ENCODE data around the gene ZDHHC11B.
"Not testable (repeated sequence)": the region's sequence is repeated elsewhere in the genome, so short reads cannot be mapped to it uniquely, and the experiment has no call there.

ZDHHC11B gene

DNA sequence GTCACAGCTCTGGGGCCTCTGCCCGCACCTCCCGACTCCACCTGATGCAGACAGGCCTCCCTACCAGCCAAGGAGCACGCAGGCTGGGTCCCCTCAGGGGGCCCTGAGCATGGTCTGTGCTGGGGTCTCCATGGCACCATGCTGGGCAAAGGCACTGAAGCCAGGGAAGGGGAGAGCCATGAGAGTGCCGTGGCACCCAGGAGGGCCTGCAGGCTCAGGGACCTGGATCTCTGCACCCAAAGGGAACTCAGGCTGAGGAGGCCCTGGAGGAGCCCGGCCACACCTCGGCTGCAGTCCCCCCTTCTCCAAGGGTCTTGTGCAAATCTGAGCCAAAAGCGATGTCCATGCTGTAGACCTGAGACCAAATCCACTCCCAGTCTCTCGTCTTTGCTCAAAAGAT, 32.5 kb downstream of the ZDHHC11B start:
- DNase-seq, result not testable (repeated sequence)

GRCh38 chr5:751496-751895, 33.0 kb downstream of the ZDHHC11B start:
- DNase-seq, result no peak

GRCh38 chr5:750226-750625, 34.3 kb downstream of the ZDHHC11B start:
- DNase-seq, result not testable (repeated sequence)

DNA sequence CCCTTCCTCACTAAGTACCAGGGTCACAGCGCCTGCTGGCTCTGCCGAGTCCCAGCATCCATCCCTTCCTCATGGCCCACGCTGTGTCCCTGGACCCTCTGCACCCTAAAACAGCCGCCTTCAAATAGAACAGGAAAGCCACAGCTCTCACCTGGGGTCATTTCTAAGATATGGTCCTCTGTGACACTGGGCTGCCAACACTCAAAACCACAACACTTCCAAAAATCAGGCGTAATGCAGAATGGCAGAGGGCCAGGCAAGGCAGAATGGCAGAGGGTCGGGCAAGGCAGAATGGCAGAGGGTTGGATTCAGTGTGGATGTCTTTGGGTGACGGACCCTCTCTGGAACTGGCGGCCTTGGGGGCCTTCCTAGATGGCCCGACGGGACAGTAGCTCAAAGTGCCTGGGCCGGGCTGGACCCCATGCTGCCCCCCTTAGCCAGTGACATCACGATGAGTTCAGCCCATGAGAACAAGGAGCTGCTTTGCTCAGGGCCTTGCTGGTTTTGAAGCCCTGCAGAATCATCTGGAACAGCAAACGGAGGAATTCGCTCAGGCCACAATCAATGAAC, 35.3 kb downstream of the ZDHHC11B start:
- no peak for DNase-seq

DNA sequence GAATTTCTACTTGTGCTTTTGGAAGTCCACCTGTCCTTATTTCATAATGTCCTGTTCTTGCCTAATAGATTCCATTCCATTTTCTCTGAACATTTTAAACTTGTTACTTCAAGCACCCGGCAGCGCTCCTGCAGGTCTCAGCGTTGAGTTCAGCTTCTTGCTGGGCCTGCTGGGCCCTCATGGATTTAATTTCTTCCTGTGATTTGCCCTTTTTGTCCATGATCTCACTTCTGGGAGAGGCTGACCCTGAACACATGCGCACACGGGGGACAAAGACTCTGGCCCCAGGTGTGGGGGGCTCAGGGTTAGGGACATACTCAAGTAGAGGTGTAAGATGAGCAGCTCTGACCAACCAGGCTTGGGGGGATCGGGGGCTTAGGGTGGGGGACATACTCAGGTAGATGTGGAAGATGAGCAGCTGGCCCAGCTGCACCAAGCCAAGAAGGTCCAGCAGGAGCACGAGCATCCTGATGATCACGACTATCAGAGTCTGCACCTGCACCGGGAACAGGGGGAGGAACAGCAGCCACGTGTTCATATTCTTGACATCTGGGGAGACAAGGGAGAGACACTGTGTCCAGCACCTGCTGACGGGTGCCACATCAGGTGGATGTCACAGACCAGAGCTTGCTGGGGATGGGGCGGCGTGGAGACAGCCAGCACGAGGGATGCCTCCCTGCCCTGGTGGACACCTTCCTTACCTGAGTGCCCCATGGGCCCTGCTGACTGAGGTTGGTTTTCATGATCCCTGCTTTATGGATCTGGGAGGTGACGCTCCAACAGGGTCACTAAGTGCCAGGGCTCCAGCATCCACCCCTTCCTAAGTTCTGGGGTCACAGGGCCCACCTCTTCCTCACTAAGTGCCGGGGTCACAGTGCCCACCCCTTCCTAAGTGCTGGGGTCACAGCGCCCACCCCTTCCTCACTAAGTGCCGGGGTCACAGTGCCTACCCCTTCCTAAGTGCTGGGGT, 36.2 kb downstream of the ZDHHC11B start:
- not testable (repeated sequence) for DNase-seq

- not testable (repeated sequence) for DNase-seq
These were observed 37.2 kb downstream of the ZDHHC11B start for GRCh38 chr5:747303-747844.

DNA sequence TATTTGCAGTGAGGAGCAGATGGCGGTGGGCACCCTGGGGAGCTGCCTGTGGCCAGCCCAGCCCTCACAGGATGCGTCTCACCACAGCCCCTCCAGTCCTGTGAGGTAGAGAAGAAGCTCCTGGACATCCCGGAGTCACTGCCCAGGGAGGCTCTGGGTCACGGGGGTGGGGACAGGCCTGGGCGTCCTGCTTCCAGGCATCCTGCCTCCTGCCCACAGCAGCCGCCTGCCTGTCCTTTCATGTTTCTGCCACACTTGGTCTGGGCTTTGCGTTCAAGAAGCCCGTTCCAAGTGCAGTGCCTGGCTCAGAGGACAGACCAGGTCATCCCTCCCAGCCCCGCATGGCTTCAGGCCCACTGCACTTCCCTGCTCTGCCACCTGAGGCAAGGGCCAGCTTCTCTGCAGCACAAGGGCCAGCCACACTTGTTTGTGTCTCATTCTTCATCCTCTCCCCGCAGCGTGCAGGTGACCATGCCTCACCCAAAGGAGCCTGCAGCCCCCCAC, 38.2 kb downstream of the ZDHHC11B start:
- no peak for DNase-seq

- DNase-seq, result not testable (repeated sequence)
These were observed 39.0 kb downstream of the ZDHHC11B start for GRCh38 chr5:745272-746142.

DNA sequence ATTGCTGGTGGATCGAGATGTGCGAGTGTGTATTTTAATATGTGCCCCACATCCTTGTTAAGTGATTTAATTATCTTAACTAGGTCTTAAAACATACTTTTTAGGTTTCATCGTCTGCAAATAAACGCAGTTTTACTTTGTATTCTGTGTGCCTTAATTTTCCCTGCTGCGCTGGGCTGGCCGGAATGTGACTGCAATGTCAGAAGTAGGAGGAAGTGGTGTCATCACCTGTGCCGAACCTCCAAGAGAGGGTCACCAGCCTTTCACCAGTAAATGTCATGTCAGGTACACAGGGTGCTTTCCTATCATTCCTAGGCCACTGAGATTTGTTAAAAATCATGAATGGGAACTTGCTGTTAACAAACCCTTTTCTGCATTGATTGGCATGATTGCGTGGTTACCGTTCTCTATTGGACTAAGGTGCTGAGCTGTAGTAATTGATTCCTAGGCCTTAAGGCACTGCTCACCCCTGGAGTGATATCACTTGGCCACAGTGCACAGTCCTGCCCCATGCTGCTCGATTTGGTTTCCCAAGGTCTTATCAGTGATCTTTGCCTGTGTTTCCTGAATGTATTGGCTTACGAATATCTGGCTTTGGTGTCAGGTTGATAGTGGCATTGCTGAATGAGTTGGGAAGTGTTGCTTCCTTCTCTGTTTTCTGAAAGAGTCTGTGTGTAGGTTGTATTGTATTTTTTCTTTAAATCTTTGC, 40.7 kb downstream of the ZDHHC11B start:
- DNase-seq, result not testable (repeated sequence)

DNA sequence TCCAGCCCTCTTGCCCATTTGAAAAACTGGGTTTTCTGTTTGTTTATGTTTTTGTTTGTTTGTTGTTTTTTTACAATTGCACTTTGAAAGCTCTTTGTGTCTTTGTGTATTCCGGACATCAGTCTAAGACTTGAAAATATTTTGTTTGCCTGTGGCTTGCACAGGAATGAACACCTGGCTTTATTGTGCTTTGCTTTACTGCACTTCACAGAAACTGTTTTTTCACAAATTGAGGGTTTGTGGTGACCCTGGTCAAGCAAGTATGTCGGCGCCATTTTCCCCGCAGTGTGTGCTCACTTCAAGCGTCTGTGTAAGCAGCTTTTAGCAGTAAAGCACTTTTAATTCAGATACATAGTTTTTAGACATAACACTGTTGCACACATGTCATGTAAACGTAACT, 42.3 kb downstream of the ZDHHC11B start:
- not testable (repeated sequence) for DNase-seq

DNA sequence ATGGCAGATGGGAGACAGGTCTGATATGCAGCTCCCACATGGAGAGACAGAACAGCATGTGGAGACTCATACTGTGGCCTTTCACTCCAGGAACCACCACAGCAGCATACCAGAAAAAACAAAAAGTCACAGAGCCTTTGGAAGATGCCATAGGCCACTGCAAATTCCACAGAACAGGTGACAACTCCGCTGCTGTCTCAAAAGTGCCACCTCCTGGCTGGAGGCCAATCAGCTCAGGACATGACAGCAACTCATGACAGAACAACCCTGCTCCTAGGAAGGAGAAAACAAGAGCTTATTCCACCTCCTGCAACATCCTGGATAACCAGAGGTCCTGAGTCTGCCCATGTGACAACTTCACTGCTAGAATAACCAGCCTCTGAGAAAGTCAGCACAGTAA, 50.4 kb downstream of the ZDHHC11B start:
- not testable (repeated sequence) for DNase-seq

DNA sequence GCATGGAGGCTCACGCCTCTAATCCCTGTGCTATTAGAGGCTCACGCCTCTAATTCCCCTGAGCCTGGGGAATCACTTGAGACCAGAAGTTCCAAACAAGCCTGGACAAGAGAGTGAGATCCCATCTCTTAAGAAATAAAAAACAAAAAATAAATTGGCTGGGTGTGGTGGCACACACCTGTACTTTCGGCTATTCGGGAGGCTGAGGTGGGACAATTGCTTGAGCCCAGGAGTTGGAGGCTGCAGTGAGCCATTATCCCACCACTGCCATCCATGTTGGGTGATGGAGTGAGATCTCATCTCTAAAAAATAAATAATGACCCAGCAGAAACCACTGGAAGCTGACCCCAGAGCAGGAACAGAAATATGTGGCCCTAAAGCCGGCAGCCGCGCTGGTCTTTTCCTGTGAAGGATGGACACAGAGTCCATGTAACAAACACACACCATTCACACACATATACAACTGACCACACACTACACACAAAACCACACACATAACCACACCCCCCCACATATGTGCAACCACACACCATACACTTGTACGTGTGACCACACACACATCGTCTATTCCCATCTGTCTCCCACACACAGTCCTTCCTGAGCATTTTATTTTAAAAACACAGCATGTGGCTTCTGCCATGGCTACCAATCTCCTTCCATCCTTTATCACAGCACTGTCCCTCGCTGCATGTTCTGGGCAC, 51.6 kb downstream of the ZDHHC11B start:
- DNase-seq, result not testable (repeated sequence)

GRCh38 chr5:729225-729624, 55.3 kb downstream of the ZDHHC11B start:
- not testable (repeated sequence) for DNase-seq

GRCh38 chr5:727087-727486, 57.4 kb downstream of the ZDHHC11B start:
- not testable (repeated sequence) for DNase-seq

GRCh38 chr5:723865-724264, 60.7 kb downstream of the ZDHHC11B start:
- DNase-seq, result not testable (repeated sequence)

- DNase-seq, result not testable (repeated sequence)
These were observed 61.2 kb downstream of the ZDHHC11B start for GRCh38 chr5:723309-723708.

- not testable (repeated sequence) for DNase-seq
These were observed 65.2 kb downstream of the ZDHHC11B start for GRCh38 chr5:719379-719778.

GRCh38 chr5:717143-717542, 67.4 kb downstream of the ZDHHC11B start:
- DNase-seq, result no peak

- not testable (repeated sequence) for DNase-seq
These were observed 67.8 kb downstream of the ZDHHC11B start for GRCh38 chr5:716740-717139.

DNA sequence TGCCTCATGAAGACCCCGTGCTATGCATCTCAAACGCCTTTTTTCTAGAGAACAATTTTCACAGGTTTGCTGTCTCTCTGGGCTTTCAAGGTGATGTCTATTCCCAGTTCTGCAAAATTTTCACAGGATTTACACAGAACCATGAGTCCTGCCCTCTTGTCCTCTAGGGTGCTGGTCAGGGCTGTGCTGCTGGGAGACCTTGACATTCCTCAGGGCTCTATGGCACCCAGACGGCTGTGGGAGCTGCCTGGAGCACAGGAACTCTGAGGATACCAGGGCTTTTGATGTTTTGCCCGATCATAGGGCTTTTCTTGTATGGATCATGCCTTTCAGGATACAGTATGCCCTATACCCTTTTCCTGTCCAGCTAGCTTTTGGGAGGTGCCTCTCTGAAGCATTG, 68.9 kb downstream of the ZDHHC11B start:
- not testable (repeated sequence) for DNase-seq

All from cerebellar nuclear complex (tissue), 1 donor.